ENCODE results near the gene SLC50A1. TPM values are rescaled to one million over a fixed set of nuclear protein-coding genes. Genes with fewer than 3 reads are reported as not detected.

Gene SLC50A1
- total RNA-seq, 1 donor from 2014 or later = 11.8 TPM

DNA sequence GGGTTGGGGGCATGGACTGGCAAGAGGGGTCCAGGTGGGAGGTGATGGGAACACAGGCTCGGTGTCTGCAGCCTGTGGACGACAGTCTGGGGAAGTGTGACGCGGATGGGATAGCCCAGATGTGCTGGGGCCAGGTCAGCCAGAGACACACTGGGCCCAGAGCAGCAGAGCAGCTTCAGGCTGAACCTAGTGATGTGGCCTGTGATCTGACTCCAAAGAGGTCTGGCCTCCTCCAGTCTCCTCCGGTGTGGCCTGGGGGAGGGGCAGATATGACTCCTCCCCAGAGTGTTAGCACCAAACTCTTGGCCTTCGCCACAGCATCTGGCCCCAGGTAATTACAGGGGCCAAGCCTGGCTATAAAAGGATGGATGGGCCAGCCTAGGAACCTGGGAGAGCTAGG lies 43.5 kb upstream of the SLC50A1 start:
- Histone ChIP-seq H3K36me3 (no peaks in the 10 kb centered on the region), H3K27ac (no peak overlapping the region), H3K9me3 (no peaks in the 10 kb centered on the region), H3K4me1 (peaks cover 24% of the 10 kb centered on the region), H3K27me3 (no peaks in the 10 kb centered on the region), H3K4me3 (no peak overlapping the region)
- no peak for DNase-seq (ENCODE audit: extremely low spot score in 2 of 2)
- intact Hi-C loops (cut with DNase I) = loop anchor here (5.0 kb wide), 1 partner anchor 40 kb away; no protein-coding TSS in a partner anchor
- TF ChIP-seq, protein P1, sequence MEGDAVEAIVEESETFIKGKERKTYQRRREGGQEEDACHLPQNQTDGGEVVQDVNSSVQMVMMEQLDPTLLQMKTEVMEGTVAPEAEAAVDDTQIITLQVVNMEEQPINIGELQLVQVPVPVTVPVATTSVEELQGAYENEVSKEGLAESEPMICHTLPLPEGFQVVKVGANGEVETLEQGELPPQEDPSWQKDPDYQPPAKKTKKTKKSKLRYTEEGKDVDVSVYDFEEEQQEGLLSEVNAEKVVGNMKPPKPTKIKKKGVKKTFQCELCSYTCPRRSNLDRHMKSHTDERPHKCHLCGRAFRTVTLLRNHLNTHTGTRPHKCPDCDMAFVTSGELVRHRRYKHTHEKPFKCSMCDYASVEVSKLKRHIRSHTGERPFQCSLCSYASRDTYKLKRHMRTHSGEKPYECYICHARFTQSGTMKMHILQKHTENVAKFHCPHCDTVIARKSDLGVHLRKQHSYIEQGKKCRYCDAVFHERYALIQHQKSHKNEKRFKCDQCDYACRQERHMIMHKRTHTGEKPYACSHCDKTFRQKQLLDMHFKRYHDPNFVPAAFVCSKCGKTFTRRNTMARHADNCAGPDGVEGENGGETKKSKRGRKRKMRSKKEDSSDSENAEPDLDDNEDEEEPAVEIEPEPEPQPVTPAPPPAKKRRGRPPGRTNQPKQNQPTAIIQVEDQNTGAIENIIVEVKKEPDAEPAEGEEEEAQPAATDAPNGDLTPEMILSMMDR (IDR thresholded peaks at IDR 0.05) = no peak
- TF ChIP-seq POLR2AphosphoS5 (IDR thresholded peaks at IDR 0.05; ENCODE audit: insufficient read depth in 1 of 2, low read depth in 1 of 2) = no peak
- TF ChIP-seq POLR2A (IDR thresholded peaks at IDR 0.05) = no peak

DNA sequence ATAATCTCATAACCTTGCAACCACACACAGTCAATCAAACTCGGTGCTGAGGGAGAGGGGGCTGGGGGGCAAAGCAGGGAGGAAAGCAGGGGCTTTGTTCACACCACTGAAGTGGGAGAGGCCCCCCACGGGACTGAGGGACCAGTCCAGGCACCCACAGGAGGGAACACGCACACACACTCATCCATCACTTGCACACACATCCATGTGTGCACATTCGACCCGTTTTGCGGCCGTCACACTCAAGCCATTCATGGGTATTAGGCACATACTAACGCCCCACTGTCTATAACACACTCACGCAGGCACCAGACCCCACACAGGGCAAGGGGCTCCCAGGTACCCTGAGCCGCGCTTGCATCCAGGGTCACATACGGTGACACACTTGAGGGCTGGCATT lies 43.0 kb upstream of the SLC50A1 start:
- peaks cover 24% of the 10 kb centered on the region for H3K4me1 ChIP-seq
- TF ChIP-seq POLR2A (IDR thresholded peaks at IDR 0.05) = no peak
- no peaks in the 10 kb centered on the region for H3K9me3 ChIP-seq
- H3K27me3 ChIP-seq = no peaks in the 10 kb centered on the region
- no peak for DNase-seq (ENCODE audit: extremely low spot score in 2 of 2)
- intact Hi-C loops (cut with DNase I) = loop anchor here (5.0 kb wide), 1 partner anchor 40 kb away; no protein-coding TSS in a partner anchor
- H3K27ac ChIP-seq = no peak overlapping the region
- no peaks in the 10 kb centered on the region for H3K36me3 ChIP-seq
- no peak overlapping the region for H3K4me3 ChIP-seq

DNA sequence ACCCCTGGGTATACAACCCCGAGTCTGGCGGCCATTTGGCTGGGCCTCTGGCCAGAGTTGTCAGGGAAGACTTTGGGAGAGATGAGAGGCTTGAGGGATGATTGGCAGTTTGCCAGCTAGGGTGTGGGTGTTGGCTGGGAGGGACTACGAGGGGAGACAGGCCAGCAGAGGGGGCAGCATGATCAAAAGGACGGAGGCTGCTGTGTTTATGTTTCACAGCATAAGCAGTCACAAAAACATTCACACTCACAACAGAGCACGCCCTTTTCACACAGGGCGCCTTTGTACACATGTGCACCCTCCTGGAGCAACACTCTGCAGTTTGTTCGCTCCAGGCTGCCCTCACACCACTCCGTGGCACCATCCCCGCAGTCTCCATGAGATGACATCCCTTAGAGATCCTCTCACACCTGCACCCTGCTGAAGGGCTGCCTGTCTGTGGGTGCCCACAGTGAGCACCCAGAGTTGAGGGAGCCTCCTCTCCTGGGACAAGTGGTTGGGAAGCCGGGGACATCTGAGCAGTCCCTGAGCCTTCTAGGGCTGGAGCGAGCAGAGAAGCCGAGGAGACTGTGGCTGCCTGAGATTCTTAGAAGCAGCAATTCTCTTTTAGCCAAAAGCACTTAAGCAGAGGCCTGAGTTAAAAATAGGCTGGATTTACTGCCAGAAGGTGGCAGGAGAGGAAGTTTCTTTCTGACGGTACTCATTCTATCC lies 41.6 kb upstream of the SLC50A1 start:
- no peaks in the 10 kb centered on the region for H3K36me3 ChIP-seq
- no peak overlapping the region for H3K27ac ChIP-seq
- H3K4me1 ChIP-seq = peaks cover 24% of the 10 kb centered on the region
- TF ChIP-seq, protein P1 (IDR thresholded peaks at IDR 0.05) = no peak
- TF ChIP-seq POLR2A (IDR thresholded peaks at IDR 0.05) (no peak), POLR2AphosphoS5 (IDR thresholded peaks at IDR 0.05; ENCODE audit: insufficient read depth in 1 of 2, low read depth in 1 of 2) (no peak)
- intact Hi-C loops (cut with DNase I) = loop anchor here (5.0 kb wide), 1 partner anchor 38 kb away; no protein-coding TSS in a partner anchor
- H3K4me3 ChIP-seq = no peak overlapping the region
- H3K27me3 ChIP-seq = no peaks in the 10 kb centered on the region
- no peak for DNase-seq (ENCODE audit: extremely low spot score in 2 of 2)
- H3K9me3 ChIP-seq = no peaks in the 10 kb centered on the region

DNA sequence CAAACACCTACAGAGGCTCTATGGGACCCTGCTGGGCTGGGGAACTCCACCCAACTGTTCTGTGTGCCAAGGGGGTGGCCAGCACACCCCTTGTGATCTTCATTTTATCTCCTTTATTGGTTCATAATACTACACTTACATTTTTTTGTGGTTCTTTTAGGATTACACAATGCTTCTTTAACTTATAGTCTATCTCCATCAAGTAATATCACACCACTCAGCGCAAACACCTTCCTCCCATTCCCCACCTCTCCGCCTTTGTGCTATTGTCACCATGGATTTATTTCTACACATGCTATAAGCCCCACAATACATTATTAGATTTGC lies 41.1 kb upstream of the SLC50A1 start:
- TF ChIP-seq POLR2AphosphoS5 (IDR thresholded peaks at IDR 0.05; ENCODE audit: insufficient read depth in 1 of 2, low read depth in 1 of 2) = no peak
- TF ChIP-seq, protein P1 (IDR thresholded peaks at IDR 0.05) = no peak
- TF ChIP-seq POLR2A (IDR thresholded peaks at IDR 0.05) = no peak
- Histone ChIP-seq H3K27ac (no peak overlapping the region), H3K4me1 (peaks cover 24% of the 10 kb centered on the region), H3K9me3 (no peaks in the 10 kb centered on the region), H3K4me3 (no peak overlapping the region), H3K27me3 (no peaks in the 10 kb centered on the region), H3K36me3 (no peaks in the 10 kb centered on the region)
- DNase-seq (ENCODE audit: extremely low spot score in 2 of 2) = no peak
- intact Hi-C loops (cut with DNase I) = loop anchor here (5.0 kb wide), 1 partner anchor 38 kb away; no protein-coding TSS in a partner anchor

DNA sequence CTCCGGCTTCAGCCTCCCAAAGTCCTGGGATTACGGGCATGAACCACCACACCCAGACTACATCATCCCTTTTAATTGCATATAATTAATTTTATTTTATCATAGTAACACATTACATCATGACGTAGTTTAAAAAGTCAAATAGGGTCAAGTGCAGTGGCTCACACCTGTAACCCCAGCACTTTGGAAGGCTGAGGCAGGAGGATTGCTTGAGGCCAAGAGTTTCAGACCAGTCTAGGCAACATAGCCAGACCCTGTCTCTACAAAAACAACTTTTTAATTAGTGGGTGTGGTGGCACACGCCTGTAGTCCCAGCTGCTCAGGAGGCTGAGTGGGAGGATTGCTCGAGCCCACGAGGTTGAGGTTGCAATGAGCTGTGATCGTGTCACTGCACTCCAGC lies 36.3 kb upstream of the SLC50A1 start:
- DNase-seq (ENCODE audit: extremely low spot score in 2 of 2) = no peak
- intact Hi-C loops (cut with DNase I) = no loop called here
- TF ChIP-seq POLR2AphosphoS5 (IDR thresholded peaks at IDR 0.05; ENCODE audit: insufficient read depth in 1 of 2, low read depth in 1 of 2) (no peak), POLR2A (IDR thresholded peaks at IDR 0.05) (no peak)
- TF ChIP-seq, protein P1 (IDR thresholded peaks at IDR 0.05) = no peak
- no peaks in the 10 kb centered on the region for H3K27me3 ChIP-seq
- H3K4me1 ChIP-seq = peaks cover 3% of the 10 kb centered on the region
- no peaks in the 10 kb centered on the region for H3K9me3 ChIP-seq
- no peaks in the 10 kb centered on the region for H3K36me3 ChIP-seq
- H3K4me3 ChIP-seq = no peak overlapping the region
- H3K27ac ChIP-seq = no peak overlapping the region
